Iris pigment epithelial cell (primary cell): Measurements from ENCODE around the gene C1orf94.
"Not testable (repeated sequence)": the region's sequence is repeated elsewhere in the genome, so short reads cannot be mapped to it uniquely, and the experiment has no call there.

ENCODE experiments used
- DNase-seq: peaks from one replicate; pipeline ENCODE4 v3.0.0-alpha.2; 2011; ENCODE audit warnings: low read depth

C1orf94 gene

GRCh38 chr1:34165422-34165921, 11.2 kb upstream of the C1orf94 start:
- DNase-seq: no peak

DNA sequence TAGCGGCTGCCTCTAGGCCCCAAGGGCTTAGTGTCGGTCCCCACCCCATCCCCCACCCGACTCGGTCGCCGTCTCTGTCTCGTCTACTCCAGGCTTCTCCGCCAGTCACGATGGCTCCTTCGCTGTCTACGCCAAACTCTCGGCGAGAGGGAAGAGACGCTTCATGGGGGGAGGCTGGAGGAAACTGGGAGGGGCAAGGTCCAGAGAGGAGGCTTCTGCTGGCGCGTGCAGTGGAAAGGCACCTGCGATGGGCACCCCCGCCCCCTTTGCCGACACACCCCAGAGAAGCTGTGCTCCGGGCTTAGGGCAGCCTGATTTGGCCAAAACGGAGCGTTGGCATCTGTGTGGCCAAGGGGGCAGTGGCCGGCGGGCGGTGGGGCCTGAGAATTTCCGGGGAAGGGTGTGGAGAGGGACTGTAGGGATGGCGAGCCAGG, 10.5 kb upstream of the C1orf94 start:
- no peak for DNase-seq

- no peak for DNase-seq
Measured at GRCh38 chr1:34166625-34167361, 9.9 kb upstream of the C1orf94 start.

DNA sequence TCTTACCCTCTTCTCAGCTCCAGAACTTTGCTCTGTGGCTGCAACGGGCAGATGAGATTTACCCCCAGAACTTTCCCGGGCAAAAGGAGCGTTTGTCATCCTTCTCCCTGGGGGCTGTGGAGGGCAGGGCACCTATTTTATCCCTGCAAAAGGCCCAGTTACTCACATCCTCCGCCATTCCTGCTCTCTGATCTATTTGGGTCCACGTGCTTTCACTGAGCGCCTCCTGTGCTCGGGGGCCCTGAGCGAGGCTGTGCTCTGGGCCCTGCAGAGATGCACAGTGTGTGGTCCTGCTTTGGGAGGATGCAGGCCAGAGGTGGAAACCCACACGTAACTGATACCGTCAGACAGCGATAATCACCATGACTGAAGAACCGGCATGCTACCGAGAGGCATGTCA, 9.3 kb upstream of the C1orf94 start:
- no peak for DNase-seq

DNA sequence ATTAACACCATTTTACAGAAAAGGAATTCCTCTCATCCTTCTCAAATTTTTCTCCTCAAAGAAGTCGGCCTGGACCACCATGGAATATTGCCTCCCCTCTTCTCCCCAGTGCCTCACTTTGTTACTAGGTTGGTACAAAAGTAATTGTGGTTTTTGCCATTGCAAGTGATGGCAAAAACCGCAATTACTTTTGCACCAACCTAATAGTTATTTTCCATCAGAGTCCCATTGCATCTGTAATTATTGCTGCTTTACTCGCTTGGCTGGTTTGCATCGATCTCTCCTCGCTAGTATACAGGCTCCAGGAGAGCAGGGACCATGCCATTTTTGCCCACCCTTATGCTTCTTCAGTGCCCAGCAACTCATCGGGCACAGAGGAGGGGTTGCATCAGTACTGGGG, 963 bp upstream of the C1orf94 start:
- DNase-seq: no peak

- no peak for DNase-seq
Measured at GRCh38 chr1:34178072-34178471, 1.4 kb downstream of the C1orf94 start.

DNA sequence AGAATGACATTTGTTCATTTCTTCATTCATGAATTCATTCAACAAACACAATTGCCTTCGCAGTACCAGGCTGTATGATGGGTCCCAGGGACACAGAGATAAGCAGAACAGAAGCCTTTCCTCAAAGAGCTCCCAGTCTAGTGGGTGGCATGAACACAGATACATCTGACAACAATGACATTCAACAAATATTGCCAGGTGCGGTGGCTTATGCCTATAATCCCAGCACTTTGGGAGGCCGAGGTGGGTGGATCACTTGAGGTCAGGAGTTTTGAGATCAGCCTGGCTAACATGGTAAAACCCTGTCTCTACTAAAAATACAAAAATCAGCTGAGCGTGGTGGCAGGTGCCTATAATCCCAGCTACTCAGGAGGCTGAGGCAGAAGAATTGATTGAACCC, 6.7 kb downstream of the C1orf94 start:
- DNase-seq: not testable (repeated sequence)

GRCh38 chr1:34186741-34187494, 10.2 kb downstream of the C1orf94 start:
- DNase-seq: no peak

DNA sequence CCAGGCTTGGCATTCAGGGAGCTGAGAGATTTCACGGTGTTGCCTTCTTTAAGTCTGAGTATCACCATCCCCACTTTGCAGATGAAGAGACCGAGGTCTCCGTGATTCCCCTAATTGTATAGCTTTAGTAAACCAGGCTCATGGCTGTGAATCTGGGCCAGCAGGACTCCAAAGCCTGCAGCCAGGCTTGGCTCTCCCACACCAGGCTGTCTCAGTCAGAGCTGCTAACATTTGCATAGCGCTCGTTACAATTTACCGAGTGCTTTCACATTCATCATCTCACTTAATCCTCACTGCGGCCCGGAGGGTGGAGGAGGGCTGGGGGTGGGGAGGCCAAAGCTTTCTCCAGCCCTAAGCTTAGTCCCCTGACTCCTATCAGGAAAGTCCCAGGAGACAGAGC, 11.7 kb downstream of the C1orf94 start:
- no peak for DNase-seq

- DNase-seq: no peak
Measured at GRCh38 chr1:34188985-34189384, 12.3 kb downstream of the C1orf94 start.

GRCh38 chr1:34190692-34191091, 14.0 kb downstream of the C1orf94 start:
- no peak for DNase-seq

- DNase-seq: no peak
Measured at GRCh38 chr1:34192621-34193020, 15.9 kb downstream of the C1orf94 start.

DNA sequence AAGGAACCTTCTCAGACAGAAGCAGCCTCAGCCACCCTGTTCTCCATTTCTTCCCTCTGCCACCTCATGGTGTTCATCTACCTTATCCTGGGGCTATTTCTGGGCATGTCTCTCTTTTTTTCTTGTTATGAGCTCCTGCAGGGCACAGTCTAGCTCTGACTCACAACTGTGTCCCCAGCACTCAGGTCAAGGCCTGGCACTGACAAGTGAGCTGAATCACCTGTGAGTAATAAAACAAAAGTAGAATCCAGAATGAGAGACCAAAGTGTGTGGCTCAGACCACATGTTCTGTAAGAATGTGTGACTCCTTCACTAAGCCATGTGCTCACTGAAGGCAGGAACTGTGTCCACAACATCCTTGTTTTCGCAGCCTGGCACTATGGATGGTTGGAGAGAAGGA, 23.2 kb downstream of the C1orf94 start:
- no peak for DNase-seq

DNA sequence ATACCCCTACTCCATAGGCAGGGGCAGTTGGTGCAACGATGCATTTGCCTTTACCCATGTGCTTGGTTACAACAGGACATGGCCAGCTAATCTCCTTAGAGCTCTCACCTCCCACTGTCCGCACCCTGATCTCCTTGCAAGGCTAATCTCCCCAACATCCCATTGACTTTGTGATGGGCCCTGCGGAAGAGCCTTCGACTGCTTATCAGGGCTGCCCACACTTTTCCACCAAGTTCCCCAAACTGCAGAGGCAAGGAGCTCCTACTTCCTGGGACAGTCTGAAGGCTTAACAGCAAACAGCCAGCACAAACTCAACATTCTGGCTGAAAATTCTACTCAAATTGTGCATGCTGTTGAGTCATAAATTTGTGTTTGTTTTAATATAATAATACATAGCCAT, 36.0 kb downstream of the C1orf94 start:
- no peak for DNase-seq

DNA sequence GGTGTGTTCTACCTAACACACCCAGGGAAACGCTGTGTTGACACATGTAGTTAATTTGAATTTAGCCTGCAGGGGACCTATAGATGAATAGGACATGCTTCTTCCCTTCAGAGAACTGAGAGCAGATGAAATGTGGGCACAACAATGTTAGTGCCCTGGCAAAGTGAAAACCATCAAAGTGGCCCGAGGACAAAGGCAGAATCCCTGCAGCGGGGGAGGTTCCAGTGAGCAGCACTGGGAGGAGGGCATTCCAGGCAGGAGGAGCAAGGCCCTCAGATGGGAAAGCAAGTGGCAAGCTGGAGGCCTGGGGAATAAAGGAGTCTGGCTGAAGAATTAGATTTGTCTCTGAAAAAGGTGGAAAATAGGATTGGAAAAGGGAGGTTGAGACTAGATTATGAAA, 37.2 kb downstream of the C1orf94 start:
- DNase-seq: no peak

DNA sequence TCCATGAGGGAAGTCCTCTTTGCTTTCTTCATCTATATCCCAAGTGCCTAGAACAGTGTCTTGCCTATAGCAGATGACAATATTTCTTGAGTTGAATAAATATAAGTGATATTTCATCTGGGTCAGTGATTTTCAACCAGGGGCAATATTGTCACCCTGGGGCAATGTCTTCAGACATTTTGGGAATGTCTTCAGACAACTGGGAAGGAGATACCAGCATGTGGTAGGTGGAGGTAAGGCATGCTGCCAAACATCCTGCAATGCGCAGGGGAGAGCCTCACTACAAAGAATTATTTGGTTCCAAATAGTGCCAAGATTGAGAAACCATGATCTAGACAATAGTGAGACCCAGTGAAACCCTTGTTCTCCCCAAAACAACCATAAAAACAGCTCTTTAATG, 54.7 kb downstream of the C1orf94 start:
- no peak for DNase-seq

DNA sequence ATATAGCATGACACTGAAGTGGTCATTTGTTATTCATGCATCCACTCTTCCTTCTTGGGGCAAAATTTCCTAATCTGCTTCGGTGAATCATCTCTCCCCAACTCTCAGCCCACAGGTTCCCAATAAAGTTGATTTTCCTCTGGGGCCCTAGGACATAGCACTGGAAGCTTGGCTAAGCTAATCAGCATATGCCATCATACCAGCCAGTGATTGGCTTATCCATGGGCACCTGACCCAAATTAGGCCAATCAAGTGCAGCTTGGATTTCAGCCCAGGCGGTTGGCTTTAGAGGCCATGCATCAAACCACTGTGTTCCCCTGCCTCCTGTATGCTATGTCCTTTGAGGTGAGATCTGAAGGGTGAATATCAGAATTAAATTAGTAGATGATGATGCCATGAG, 58.9 kb downstream of the C1orf94 start:
- DNase-seq: no peak

GRCh38 chr1:34236089-34236488, 59.4 kb downstream of the C1orf94 start:
- DNase-seq: no peak

DNA sequence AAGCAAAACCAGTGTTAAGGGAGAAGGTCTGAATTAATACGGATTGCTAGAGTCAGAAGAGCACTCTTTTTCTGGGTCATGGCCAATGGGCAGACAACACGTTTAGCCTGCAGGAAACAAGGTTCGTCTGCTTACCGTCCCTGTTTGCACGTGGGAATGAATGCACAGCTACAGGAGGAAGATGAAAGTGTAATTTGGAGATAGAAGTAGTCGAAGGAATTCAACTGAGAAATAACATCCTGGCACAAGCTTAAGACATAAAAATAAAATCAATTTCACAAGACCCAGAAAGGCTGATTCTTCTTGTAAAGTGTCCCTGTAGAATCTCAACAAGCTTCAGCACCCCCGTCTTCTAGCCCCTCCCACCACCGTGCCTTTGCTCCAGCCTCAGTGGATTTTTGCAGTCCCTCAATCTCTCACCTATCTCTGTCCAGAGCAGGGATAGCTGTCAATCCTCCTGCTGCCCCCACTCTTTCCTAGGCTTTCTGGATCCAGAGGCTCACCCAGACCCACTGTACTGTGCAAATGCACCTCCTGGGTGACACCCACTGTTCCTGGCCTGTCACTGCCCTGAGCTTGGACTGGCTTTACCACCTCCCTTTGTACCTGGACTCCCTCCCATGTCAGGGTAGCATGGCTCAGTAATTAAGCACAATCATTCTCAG, 60.6 kb downstream of the C1orf94 start:
- no peak for DNase-seq

DNA sequence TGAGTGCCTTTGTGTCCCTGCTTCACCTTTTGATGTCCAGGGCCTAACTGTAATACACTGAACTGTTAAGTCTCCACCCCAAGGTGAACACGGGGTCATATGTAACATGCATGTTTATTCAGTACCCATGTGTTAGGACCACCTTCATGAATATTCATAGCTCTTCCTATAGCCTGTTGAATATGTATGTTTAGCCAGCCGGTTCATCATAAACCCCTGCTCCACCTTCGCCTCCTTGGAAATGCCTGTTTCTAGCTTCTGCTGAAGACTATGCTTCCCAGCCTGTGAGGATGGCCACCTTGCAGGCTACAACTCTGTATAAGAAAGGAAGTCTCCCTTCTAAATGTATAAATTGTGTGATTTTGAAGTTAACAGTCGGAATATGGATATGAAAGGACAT, 69.3 kb downstream of the C1orf94 start:
- DNase-seq: no peak

- no peak for DNase-seq
Measured at GRCh38 chr1:34250342-34250741, 73.6 kb downstream of the C1orf94 start.

DNA sequence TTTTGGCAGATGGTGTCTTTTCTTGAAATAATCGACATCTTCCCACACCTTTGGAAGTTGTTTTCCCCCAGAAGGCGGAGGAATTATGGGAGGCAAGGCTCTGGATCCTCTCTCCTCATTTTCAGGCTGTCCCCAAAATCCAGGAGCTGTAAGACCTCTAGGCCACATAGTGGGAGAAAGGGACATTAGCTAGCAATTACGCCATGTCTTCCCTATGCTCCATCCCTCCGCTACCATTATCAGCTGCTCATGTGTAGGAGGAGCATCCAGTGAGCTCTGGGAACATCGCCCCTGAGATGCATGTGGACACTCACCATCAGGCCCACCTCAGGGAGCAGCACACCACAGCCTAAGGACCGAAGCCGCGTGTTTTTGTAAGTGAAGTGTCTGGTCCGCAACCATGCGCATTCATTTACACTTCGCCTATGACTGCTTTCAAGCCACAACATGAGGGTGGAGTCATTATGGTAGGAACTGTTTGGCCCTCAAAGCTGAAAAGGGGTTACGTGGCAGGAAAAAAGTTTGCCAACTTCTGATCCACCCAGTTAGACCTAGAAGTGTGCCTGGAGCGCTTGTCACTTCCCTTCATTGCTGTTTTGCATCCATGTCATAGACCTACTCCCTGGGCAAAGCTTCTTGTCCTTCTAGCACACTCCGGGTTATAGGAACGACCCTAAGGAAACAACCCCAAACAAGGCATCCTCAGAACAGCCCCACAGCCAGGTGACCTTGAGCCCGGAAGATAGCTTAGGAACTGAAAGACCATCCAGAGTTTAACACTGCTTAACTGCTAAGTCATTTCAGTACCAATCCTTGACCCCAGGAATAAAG, 85.5 kb downstream of the C1orf94 start:
- DNase-seq: no peak
